NOMO-1 (cell line): ENCODE measurements around the gene NOTCH3.

Experiments used
- DNase-seq, 2 experiments: peaks; one replicate each; lab custom pipeline; 2025; ENCODE audit not compliant: unreplicated experiment in 2 of 2; lab: John Stamatoyannopoulos, UW

NOTCH3 gene

GRCh38 chr19:15169541-15170285 is 31.1 kb downstream of the NOTCH3 start:
- no peak for DNase-seq

- DNase-seq: no peak
Measured at GRCh38 chr19:15166700-15167099, 34.1 kb downstream of the NOTCH3 start.

- DNase-seq: peak in 1 of 2 experiments; percentile 26
Measured at GRCh38 chr19:15161028-15161984, 39.5 kb downstream of the NOTCH3 start.

GRCh38 chr19:15159251-15159650 is 41.5 kb downstream of the NOTCH3 start:
- DNase-seq: peak in 1 of 2 experiments; percentile 4

GRCh38 chr19:15156391-15156790 is 44.4 kb downstream of the NOTCH3 start:
- DNase-seq: no peak

- no peak for DNase-seq
Measured at GRCh38 chr19:15155296-15155695, 45.5 kb downstream of the NOTCH3 start.

GRCh38 chr19:15154002-15154612 is 46.7 kb downstream of the NOTCH3 start:
- peak in 1 of 2 experiments; percentile 33 for DNase-seq

- DNase-seq: peak; percentile 53 to 72
Measured at GRCh38 chr19:15149737-15150136, 51.1 kb downstream of the NOTCH3 start.

GRCh38 chr19:15147090-15147489 is 53.7 kb downstream of the NOTCH3 start:
- DNase-seq: no peak

- no peak for DNase-seq
Measured at GRCh38 chr19:15144046-15144646, 56.6 kb downstream of the NOTCH3 start.

GRCh38 chr19:15142313-15142712 is 58.5 kb downstream of the NOTCH3 start:
- no peak for DNase-seq

GRCh38 chr19:15141143-15141542 is 59.7 kb downstream of the NOTCH3 start:
- DNase-seq: no peak

GRCh38 chr19:15138427-15138826 is 62.4 kb downstream of the NOTCH3 start:
- DNase-seq: no peak

GRCh38 chr19:15137777-15138176 is 63.0 kb downstream of the NOTCH3 start:
- DNase-seq: no peak

- DNase-seq: no peak
Measured at GRCh38 chr19:15136234-15136954, 64.4 kb downstream of the NOTCH3 start.

- DNase-seq: no peak
Measured at GRCh38 chr19:15129856-15130585, 70.8 kb downstream of the NOTCH3 start.

- no peak for DNase-seq
Measured at GRCh38 chr19:15128162-15128770, 72.5 kb downstream of the NOTCH3 start.

GRCh38 chr19:15126131-15126910 is 74.5 kb downstream of the NOTCH3 start:
- DNase-seq: no peak
